ENCODE results near the gene MICB. TPM values are rescaled to one million over a fixed set of nuclear protein-coding genes. Genes with fewer than 3 reads are reported as not detected.
"Not testable (repeated sequence)": the region's sequence is repeated elsewhere in the genome, so short reads cannot be mapped to it uniquely, and the experiment has no call there.

The MICB gene
- total and polyA plus RNA-seq, 4 donors: 0.19 to 4.9 (median 1.2) TPM

DNA sequence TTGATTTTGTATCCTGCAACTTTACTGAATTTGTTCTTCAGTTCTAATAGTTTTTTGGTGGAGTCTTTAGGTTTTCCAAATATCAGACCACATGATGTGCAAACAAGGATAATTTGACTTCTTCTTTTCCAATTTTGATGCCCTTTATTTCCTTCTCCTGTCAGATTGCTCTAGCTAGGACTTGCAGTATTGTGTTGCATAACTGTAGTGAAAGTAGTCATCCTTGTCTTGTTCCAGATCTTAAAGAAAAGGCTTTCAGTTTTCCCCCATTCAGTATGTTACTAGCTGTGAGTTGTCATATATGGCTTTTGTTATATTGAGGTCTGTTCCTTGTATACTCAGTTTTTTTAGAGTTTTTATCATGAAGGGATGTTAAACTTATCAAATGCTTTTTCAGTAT lies 4.6 kb downstream of the MICB start:
- no peak for DNase-seq (ENCODE audit: low spot score)
- H3K36me3 ChIP-seq (ENCODE audit: control insufficient read depth in 4 of 4, insufficient read depth in 3 of 4, low read depth in 1 of 4, low read length in 3 of 4): no peaks in the 10 kb centered on the region
- H3K27me3 ChIP-seq (ENCODE audit: control insufficient read depth in 4 of 4, insufficient read depth in 4 of 4, low read length in 3 of 4): no peaks in the 10 kb centered on the region
- TF ChIP-seq ATF3 (IDR thresholded peaks at IDR 0.05) (no peak), FOXA1 (IDR thresholded peaks at IDR 0.05) (no peak), SP1 (IDR thresholded peaks at IDR 0.05) (no peak), YY1 (IDR thresholded peaks at IDR 0.05) (no peak), ZBTB33 (IDR thresholded peaks at IDR 0.05) (no peak), FOXA2 (IDR thresholded peaks at IDR 0.05) (no peak), RXRA (IDR thresholded peaks at IDR 0.05) (no peak), HNF4G (IDR thresholded peaks at IDR 0.05) (no peak), CTCF (IDR thresholded peaks at IDR 0.05; ENCODE audit: low read depth, low read length, missing input control) (no peak), TAF1 (conservative IDR thresholded peaks at IDR 0.05) (no peak), JUND (IDR thresholded peaks at IDR 0.05) (no peak), EGR1 (IDR thresholded peaks at IDR 0.05; ENCODE audit: low read depth in 2 of 2) (no peak), HNF4A (conservative IDR thresholded peaks at IDR 0.05) (no peak), GABPA (IDR thresholded peaks at IDR 0.05 in 1 of 2, conservative IDR thresholded peaks at IDR 0.05 in 1 of 2) (no peak)
- TF ChIP-seq, protein P1, sequence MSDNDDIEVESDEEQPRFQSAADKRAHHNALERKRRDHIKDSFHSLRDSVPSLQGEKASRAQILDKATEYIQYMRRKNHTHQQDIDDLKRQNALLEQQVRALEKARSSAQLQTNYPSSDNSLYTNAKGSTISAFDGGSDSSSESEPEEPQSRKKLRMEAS (IDR thresholded peaks at IDR 0.05): no peak
- H3K27ac ChIP-seq (ENCODE audit: low read depth in 1 of 2, low read length in 2 of 2): no peak overlapping the region
- peaks cover 1 to 12% (median 3%) of the 10 kb centered on the region in 4 donors for H3K4me1 ChIP-seq (ENCODE audit: control insufficient read depth in 4 of 4, insufficient read depth in 4 of 4, low read length in 3 of 4)
- no peak overlapping the region for H3K4me3 ChIP-seq (ENCODE audit: low read depth in 1 of 3, low read length in 3 of 3)
- H3K9me3 ChIP-seq (ENCODE audit: control insufficient read depth in 4 of 4, low read length in 3 of 4): no peaks in the 10 kb centered on the region
- H3K9ac ChIP-seq (ENCODE audit: low read depth in 1 of 2, low read length in 2 of 2): no peak overlapping the region

- 64% methylated on average over 2 of the region's 2 CpGs for WGBS
- not testable (repeated sequence) for H3K36me3 ChIP-seq (ENCODE audit: control insufficient read depth in 4 of 4, insufficient read depth in 3 of 4, low read depth in 1 of 4, low read length in 3 of 4)
These were observed 11.1 kb downstream of the MICB start for GRCh38 chr6:31509036-31509435.

GRCh38 chr6:31510007-31510406 lies 12.1 kb downstream of the MICB start:
- H3K27ac ChIP-seq (ENCODE audit: low read depth in 1 of 2, low read length in 2 of 2): no peak overlapping the region
- H3K27me3 ChIP-seq (ENCODE audit: control insufficient read depth in 4 of 4, insufficient read depth in 4 of 4, low read length in 3 of 4): no peaks in the 10 kb centered on the region
- no peak for DNase-seq (ENCODE audit: low spot score)
- H3K4me3 ChIP-seq (ENCODE audit: low read depth in 1 of 3, low read length in 3 of 3): no peak overlapping the region
- no peaks in the 10 kb centered on the region for H3K9me3 ChIP-seq (ENCODE audit: control insufficient read depth in 4 of 4, low read length in 3 of 4)
- no peaks in the 10 kb centered on the region for H3K4me1 ChIP-seq (ENCODE audit: control insufficient read depth in 4 of 4, insufficient read depth in 4 of 4, low read length in 3 of 4)
- 86% methylated on average over 4 of the region's 4 CpGs for WGBS
- H3K36me3 ChIP-seq (ENCODE audit: control insufficient read depth in 4 of 4, insufficient read depth in 3 of 4, low read depth in 1 of 4, low read length in 3 of 4): no peaks in the 10 kb centered on the region
- H3K9ac ChIP-seq (ENCODE audit: low read depth in 1 of 2, low read length in 2 of 2): no peak overlapping the region
- TF ChIP-seq EGR1 (IDR thresholded peaks at IDR 0.05; ENCODE audit: low read depth in 2 of 2) (no peak), RXRA (IDR thresholded peaks at IDR 0.05) (no peak), REST (IDR thresholded peaks at IDR 0.05) (no peak), ZBTB33 (IDR thresholded peaks at IDR 0.05) (no peak), HNF4G (IDR thresholded peaks at IDR 0.05) (no peak), TAF1 (conservative IDR thresholded peaks at IDR 0.05) (no peak), RAD21 (IDR thresholded peaks at IDR 0.05) (no peak), FOXA2 (IDR thresholded peaks at IDR 0.05) (no peak), ATF3 (IDR thresholded peaks at IDR 0.05) (no peak), YY1 (IDR thresholded peaks at IDR 0.05) (no peak), HNF4A (conservative IDR thresholded peaks at IDR 0.05) (no peak)

More at GRCh38 chr6:31509036-31509435, 11.1 kb downstream of the MICB start:
- H3K27ac ChIP-seq (ENCODE audit: low read depth in 1 of 2, low read length in 2 of 2); H3K4me1 ChIP-seq (ENCODE audit: control insufficient read depth in 4 of 4, insufficient read depth in 4 of 4, low read length in 3 of 4); H3K9ac ChIP-seq (ENCODE audit: low read depth in 1 of 2, low read length in 2 of 2); DNase-seq (ENCODE audit: low spot score); H3K4me3 ChIP-seq (ENCODE audit: low read depth in 1 of 3, low read length in 3 of 3); H3K9me3 ChIP-seq (ENCODE audit: control insufficient read depth in 4 of 4, low read length in 3 of 4); H3K27me3 ChIP-seq (ENCODE audit: control insufficient read depth in 4 of 4, insufficient read depth in 4 of 4, low read length in 3 of 4): not testable (repeated sequence)
